ENCODE results near the gene API5.

Gene API5

GRCh38 chr11:43359422-43359818 lies 47.6 kb downstream of the API5 start:
- DNase-seq (ENCODE audit: low read depth in 2 of 2, low spot score in 1 of 2) = no peak

- no peak for DNase-seq (ENCODE audit: low read depth in 2 of 2, low spot score in 1 of 2)
These were observed 48.7 kb downstream of the API5 start for GRCh38 chr11:43360361-43361032.

GRCh38 chr11:43366677-43367076 lies 54.9 kb downstream of the API5 start:
- no peak for DNase-seq (ENCODE audit: low read depth in 2 of 2, low spot score in 1 of 2)

GRCh38 chr11:43367382-43368178 lies 55.8 kb downstream of the API5 start:
- DNase-seq (ENCODE audit: low read depth in 2 of 2, low spot score in 1 of 2) = no peak

GRCh38 chr11:43376065-43376464 lies 64.3 kb downstream of the API5 start:
- DNase-seq (ENCODE audit: low read depth in 2 of 2, low spot score in 1 of 2) = no peak

GRCh38 chr11:43376594-43376993 lies 64.8 kb downstream of the API5 start:
- no peak for DNase-seq (ENCODE audit: low read depth in 2 of 2, low spot score in 1 of 2)

GRCh38 chr11:43377389-43377788 lies 65.6 kb downstream of the API5 start:
- no peak for DNase-seq (ENCODE audit: low read depth in 2 of 2, low spot score in 1 of 2)

GRCh38 chr11:43378897-43379296 lies 67.1 kb downstream of the API5 start:
- DNase-seq (ENCODE audit: low read depth in 2 of 2, low spot score in 1 of 2) = no peak

- DNase-seq (ENCODE audit: low read depth in 2 of 2, low spot score in 1 of 2) = no peak
These were observed 70.0 kb downstream of the API5 start for GRCh38 chr11:43381802-43382201.

GRCh38 chr11:43382614-43383013 lies 70.8 kb downstream of the API5 start:
- no peak for DNase-seq (ENCODE audit: low read depth in 2 of 2, low spot score in 1 of 2)

GRCh38 chr11:43384393-43384792 lies 72.6 kb downstream of the API5 start:
- DNase-seq (ENCODE audit: low read depth in 2 of 2, low spot score in 1 of 2) = no peak

GRCh38 chr11:43392713-43393112 lies 80.9 kb downstream of the API5 start:
- DNase-seq (ENCODE audit: low read depth in 2 of 2, low spot score in 1 of 2) = no peak

GRCh38 chr11:43393765-43394355 lies 82.1 kb downstream of the API5 start:
- DNase-seq (ENCODE audit: low read depth in 2 of 2, low spot score in 1 of 2) = no peak
